ENCODE measurements around the gene PCDH1.

Gene PCDH1

GRCh38 chr5:141889282-141889871 lies 11.2 kb upstream of the PCDH1 start:
- H3K27ac ChIP-seq = no peak overlapping the region
- TF ChIP-seq ZFX (IDR thresholded peaks at IDR 0.05) = no peak
- TF ChIP-seq CTCF (conservative IDR thresholded peaks at IDR 0.05) = peak; percentile 58

GRCh38 chr5:141883892-141884318 lies 5.7 kb upstream of the PCDH1 start:
- TF ChIP-seq ZFX (IDR thresholded peaks at IDR 0.05) = no peak
- no peak for TF ChIP-seq CTCF (conservative IDR thresholded peaks at IDR 0.05)
- H3K27ac ChIP-seq = no peak overlapping the region

- no peak for TF ChIP-seq ZFX (IDR thresholded peaks at IDR 0.05)
- TF ChIP-seq CTCF (conservative IDR thresholded peaks at IDR 0.05) = no peak
- H3K27ac ChIP-seq = no peak overlapping the region
These were observed 5.1 kb upstream of the PCDH1 start for GRCh38 chr5:141883184-141883891.

- no peak overlapping the region for H3K27ac ChIP-seq
- TF ChIP-seq ZFX (IDR thresholded peaks at IDR 0.05) = no peak
- no peak for TF ChIP-seq CTCF (conservative IDR thresholded peaks at IDR 0.05)
These were observed 4.5 kb upstream of the PCDH1 start for GRCh38 chr5:141882594-141883183.

- no peak overlapping the region for H3K27ac ChIP-seq
- TF ChIP-seq ZFX (IDR thresholded peaks at IDR 0.05) = no peak
- TF ChIP-seq CTCF (conservative IDR thresholded peaks at IDR 0.05) = no peak
These were observed 3.7 kb upstream of the PCDH1 start for GRCh38 chr5:141881886-141882285.

GRCh38 chr5:141880961-141881801 lies 3.0 kb upstream of the PCDH1 start:
- H3K27ac ChIP-seq = no peak overlapping the region
- no peak for TF ChIP-seq ZFX (IDR thresholded peaks at IDR 0.05)
- TF ChIP-seq CTCF (conservative IDR thresholded peaks at IDR 0.05) = no peak

Measured in C4-2B (cell line).